K562 (cell line): ENCODE data around the gene VRK1. TPM values are rescaled to one million over a fixed set of nuclear protein-coding genes. Genes with fewer than 3 reads are reported as not detected.

Source experiments
- ATF7 ChIP-seq: fragments of 450-650 bp; IDR thresholded peaks from 2 replicates; pipeline ENCODE4 v1.7.1; 2014; ENCODE audit warnings: mild to moderate bottlenecking, moderate library complexity
- BACH1 ChIP-seq: fragments of 200-800 bp; sonication (Bioruptor generic); IDR thresholded peaks from 2 replicates; pipeline ENCODE4 v1.6.1; 2016; ENCODE audit warnings: missing genetic modification characterization, missing compliant biosample characterization
- CBX8 ChIP-seq: fragments of 200-600 bp; sonication (generic); IDR thresholded peaks from 2 replicates; pipeline ENCODE4 v1.6.1; 2012; ENCODE audit warnings: borderline replicate concordance, mixed run types, low read depth, mild to moderate bottlenecking, moderate library complexity, mixed read lengths, low read length, control low read depth, inconsistent platforms; ENCODE audit not compliant: poor library complexity, severe bottlenecking; ENCODE audit errors: extremely low read depth
- CREBBP ChIP-seq: IDR thresholded peaks from one replicate; pipeline ENCODE4 v1.6.1; 2012; ENCODE audit warnings: low read depth, mild to moderate bottlenecking, control low read depth, inconsistent platforms, low read length
- ETV1 ChIP-seq: fragments of 450-650 bp; conservative IDR thresholded peaks from 2 replicates; pipeline ENCODE4 v1.6.1; 2016; ENCODE audit warnings: missing genetic modification characterization, control low read depth, low read depth, missing compliant biosample characterization
- FOXP1 ChIP-seq: sonication (generic); formaldehyde crosslinking; IDR thresholded peaks from 2 replicates; pipeline ENCODE4 v1.8.0; 2022; ENCODE audit warnings: mild to moderate bottlenecking, missing genetic modification reagents
- HDAC2 ChIP-seq: fragments of 450-650 bp; IDR thresholded peaks from 2 replicates; pipeline ENCODE4 v1.6.1; 2016; ENCODE audit warnings: mild to moderate bottlenecking
- HNRNPK ChIP-seq: fragments of 200-400 bp; formaldehyde crosslinking; IDR thresholded peaks from one replicate; pipeline ENCODE4 v1.6.1; 2018; ENCODE audit warnings: mild to moderate bottlenecking, low read depth, low read length; ENCODE audit not compliant: poor library complexity, severe bottlenecking
- KDM5B ChIP-seq: fragments of 200-600 bp; sonication (generic); IDR thresholded peaks from 2 replicates; pipeline ENCODE4 v1.6.1; 2012; ENCODE audit warnings: low read depth, mild to moderate bottlenecking, moderate library complexity, low read length, control low read depth, inconsistent platforms; ENCODE audit not compliant: insufficient replicate concordance
- MBD2 ChIP-seq: sonication (generic); IDR thresholded peaks from 2 replicates; pipeline ENCODE4 v1.6.1; 2016; ENCODE audit warnings: low read depth, borderline replicate concordance
- MTA2 ChIP-seq: fragments of 450-650 bp; IDR thresholded peaks from 2 replicates; pipeline ENCODE4 v1.6.1; 2016; ENCODE audit warnings: low read depth
- MYBL2 ChIP-seq, 2 experiments: fragments of 450-650 bp in 1 of 2; sonication (generic) in 1 of 2; formaldehyde crosslinking in 1 of 2; IDR thresholded peaks; 2 replicates each; pipeline versions ENCODE4 v1.6.1 to v1.8.1; 2017 to 2022; ENCODE audit warnings: borderline replicate concordance in 1 of 2, inconsistent platforms in 1 of 2, low read depth in 1 of 2, mild to moderate bottlenecking in 1 of 2, missing genetic modification reagents in 1 of 2, moderate library complexity in 1 of 2
- NFATC3 ChIP-seq: fragments of 450-650 bp; IDR thresholded peaks from 2 replicates; pipeline ENCODE4 v1.6.1; 2017; ENCODE audit warnings: mild to moderate bottlenecking
- RBM22 ChIP-seq: fragments of 200-400 bp; formaldehyde crosslinking; IDR thresholded peaks from 2 replicates; pipeline ENCODE4 v1.6.1; 2018; ENCODE audit warnings: low read length, low read depth; ENCODE audit not compliant: poor library complexity, severe bottlenecking
- SRSF9 ChIP-seq: fragments of 200-400 bp; formaldehyde crosslinking; IDR thresholded peaks from 2 replicates; pipeline ENCODE4 v1.6.1; 2017; ENCODE audit warnings: low read depth, low read length, borderline replicate concordance
- TCF3 ChIP-seq: sonication (generic); formaldehyde crosslinking; IDR thresholded peaks from 2 replicates; pipeline ENCODE4 v1.4.0; 2020; ENCODE audit warnings: mild to moderate bottlenecking, missing genetic modification reagents
- ZNF12 ChIP-seq: sonication (generic); formaldehyde crosslinking; IDR thresholded peaks from 2 replicates; pipeline ENCODE4 v1.4.0; 2020; ENCODE audit warnings: mild to moderate bottlenecking, missing genetic modification reagents
- polyA plus RNA-seq, 8 experiments: library from polyadenylated mRNA; depleted of rRNA in 4 of 8; stranded (reverse) in 5 of 8; unstranded in 3 of 8; fragments of >200 nt; fragmentation: Nextera tagmentation in 2 of 8; fragmentation: Illumina TruSeq in 1 of 8; extraction: Ambion mirVana in 2 of 8; extraction: Trizol in 1 of 8; gene quantifications; 2 replicates each; pipeline versions ENCODE4 v1.2.1 to v1.2.3, GENCODE V29; 2011 to 2014; ENCODE audit warnings: inconsistent platforms in 1 of 8, missing spikeins in 1 of 8
- total RNA-seq, 7 experiments: library from RNA; depleted of rRNA in 6 of 7; stranded (reverse); fragments of >200 nt in 6 of 7; fragmentation: Illumina TruSeq in 2 of 7; extraction: Trizol in 2 of 7; gene quantifications; 2 replicates each; pipeline versions ENCODE4 v1.2.1 to v1.2.3, GENCODE V29; 2011 to 2021; ENCODE audit warnings: low replicate concordance in 1 of 7
- TF ChIP-seq, protein P1 (sequence below), 2 experiments: fragments of 250-450 bp in 1 of 2; fragments of 450-650 bp in 1 of 2; sonication (Bioruptor Pico) in 1 of 2; IDR thresholded peaks; 2 replicates each; pipeline versions ENCODE4 v1.6.1 to v1.8.0; 2016 to 2021; ENCODE audit warnings: mild to moderate bottlenecking in 2 of 2, moderate library complexity in 2 of 2, missing compliant biosample characterization in 1 of 2, missing genetic modification characterization in 1 of 2
- TF ChIP-seq, protein P2 (sequence below): fragments of 450-650 bp; IDR thresholded peaks from 2 replicates; pipeline ENCODE4 v1.6.1; 2016
- TF ChIP-seq, protein P3 (sequence below): fragments of 250-450 bp; sonication (Bioruptor Pico); IDR thresholded peaks from 2 replicates; pipeline ENCODE4 v1.5.0; 2021
- TF ChIP-seq, protein P4 (sequence below): IDR thresholded peaks from 3 replicates; pipeline ENCODE4 v1.6.1; 2011; ENCODE audit warnings: borderline replicate concordance, mild to moderate bottlenecking, moderate library complexity; ENCODE audit not compliant: insufficient read length; ENCODE audit errors: extremely low read depth
- TF ChIP-seq, protein P5 (sequence below): fragments of 450-650 bp; IDR thresholded peaks from 2 replicates; pipeline ENCODE4 v1.6.1; 2016; ENCODE audit warnings: low read depth, mild to moderate bottlenecking, moderate library complexity

Gene VRK1
- total and polyA plus RNA-seq, 9 of the 15 experiments (the other 6 are each of a cell fraction or from before 2014, with no cell fraction given): 83.6 to 177 (median 116) TPM

DNA sequence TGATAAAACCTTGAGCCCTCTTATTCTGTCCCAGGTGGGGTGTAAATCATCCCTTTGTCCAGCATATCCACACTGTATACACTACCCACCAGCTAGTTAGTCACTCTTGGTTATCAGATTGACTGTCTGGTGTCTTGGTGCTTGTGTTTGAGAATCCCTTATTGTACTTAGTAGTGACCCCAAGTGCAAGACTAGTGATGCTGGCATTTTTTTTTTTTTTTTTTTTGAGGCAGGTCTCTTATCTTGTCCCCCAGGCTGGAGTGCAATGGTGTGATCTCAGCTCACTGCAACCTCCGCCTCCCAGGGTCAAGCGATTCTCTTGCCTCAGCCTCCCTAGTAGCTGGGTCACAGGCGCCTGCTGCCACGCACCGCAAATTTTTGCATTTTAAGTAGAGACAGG is 5.8 kb downstream of the VRK1 start (continued):
- TF ChIP-seq TCF3 (CRISPR knock-in tag): peak; percentile 93
- TF ChIP-seq, protein P1, sequence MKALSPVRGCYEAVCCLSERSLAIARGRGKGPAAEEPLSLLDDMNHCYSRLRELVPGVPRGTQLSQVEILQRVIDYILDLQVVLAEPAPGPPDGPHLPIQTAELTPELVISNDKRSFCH (CRISPR knock-in tag; IDR thresholded peaks at IDR 0.05): no peak
- TF ChIP-seq, protein P1 (tag; IDR thresholded peaks at IDR 0.05): no peak
- TF ChIP-seq NFATC3: no peak
- no peak for TF ChIP-seq HNRNPK
- TF ChIP-seq RBM22: no peak
- TF ChIP-seq SRSF9: no peak
- TF ChIP-seq, protein P2, sequence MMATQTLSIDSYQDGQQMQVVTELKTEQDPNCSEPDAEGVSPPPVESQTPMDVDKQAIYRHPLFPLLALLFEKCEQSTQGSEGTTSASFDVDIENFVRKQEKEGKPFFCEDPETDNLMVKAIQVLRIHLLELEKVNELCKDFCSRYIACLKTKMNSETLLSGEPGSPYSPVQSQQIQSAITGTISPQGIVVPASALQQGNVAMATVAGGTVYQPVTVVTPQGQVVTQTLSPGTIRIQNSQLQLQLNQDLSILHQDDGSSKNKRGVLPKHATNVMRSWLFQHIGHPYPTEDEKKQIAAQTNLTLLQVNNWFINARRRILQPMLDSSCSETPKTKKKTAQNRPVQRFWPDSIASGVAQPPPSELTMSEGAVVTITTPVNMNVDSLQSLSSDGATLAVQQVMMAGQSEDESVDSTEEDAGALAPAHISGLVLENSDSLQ: peak; percentile 82
- no peak for TF ChIP-seq CREBBP
- TF ChIP-seq MYBL2 (IDR thresholded peaks at IDR 0.05; ENCODE audit: low read depth): no peak
- no peak for TF ChIP-seq MYBL2 (CRISPR knock-in tag; IDR thresholded peaks at IDR 0.05; ENCODE audit: borderline replicate concordance)
- TF ChIP-seq HDAC2: peak; percentile 89
- no peak for TF ChIP-seq BACH1 (tag)
- no peak for TF ChIP-seq KDM5B
- TF ChIP-seq, protein P3, sequence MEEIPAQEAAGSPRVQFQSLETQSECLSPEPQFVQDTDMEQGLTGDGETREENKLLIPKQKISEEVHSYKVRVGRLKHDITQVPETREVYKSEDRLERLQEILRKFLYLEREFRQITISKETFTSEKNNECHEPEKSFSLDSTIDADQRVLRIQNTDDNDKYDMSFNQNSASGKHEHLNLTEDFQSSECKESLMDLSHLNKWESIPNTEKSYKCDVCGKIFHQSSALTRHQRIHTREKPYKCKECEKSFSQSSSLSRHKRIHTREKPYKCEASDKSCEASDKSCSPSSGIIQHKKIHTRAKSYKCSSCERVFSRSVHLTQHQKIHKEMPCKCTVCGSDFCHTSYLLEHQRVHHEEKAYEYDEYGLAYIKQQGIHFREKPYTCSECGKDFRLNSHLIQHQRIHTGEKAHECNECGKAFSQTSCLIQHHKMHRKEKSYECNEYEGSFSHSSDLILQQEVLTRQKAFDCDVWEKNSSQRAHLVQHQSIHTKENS (CRISPR knock-in tag): no peak
- peak; percentile 81 for TF ChIP-seq ATF7
- TF ChIP-seq MTA2: peak; percentile 92
- no peak for TF ChIP-seq ZNF12 (CRISPR knock-in tag)
- TF ChIP-seq CBX8: no peak
- TF ChIP-seq, protein P4, sequence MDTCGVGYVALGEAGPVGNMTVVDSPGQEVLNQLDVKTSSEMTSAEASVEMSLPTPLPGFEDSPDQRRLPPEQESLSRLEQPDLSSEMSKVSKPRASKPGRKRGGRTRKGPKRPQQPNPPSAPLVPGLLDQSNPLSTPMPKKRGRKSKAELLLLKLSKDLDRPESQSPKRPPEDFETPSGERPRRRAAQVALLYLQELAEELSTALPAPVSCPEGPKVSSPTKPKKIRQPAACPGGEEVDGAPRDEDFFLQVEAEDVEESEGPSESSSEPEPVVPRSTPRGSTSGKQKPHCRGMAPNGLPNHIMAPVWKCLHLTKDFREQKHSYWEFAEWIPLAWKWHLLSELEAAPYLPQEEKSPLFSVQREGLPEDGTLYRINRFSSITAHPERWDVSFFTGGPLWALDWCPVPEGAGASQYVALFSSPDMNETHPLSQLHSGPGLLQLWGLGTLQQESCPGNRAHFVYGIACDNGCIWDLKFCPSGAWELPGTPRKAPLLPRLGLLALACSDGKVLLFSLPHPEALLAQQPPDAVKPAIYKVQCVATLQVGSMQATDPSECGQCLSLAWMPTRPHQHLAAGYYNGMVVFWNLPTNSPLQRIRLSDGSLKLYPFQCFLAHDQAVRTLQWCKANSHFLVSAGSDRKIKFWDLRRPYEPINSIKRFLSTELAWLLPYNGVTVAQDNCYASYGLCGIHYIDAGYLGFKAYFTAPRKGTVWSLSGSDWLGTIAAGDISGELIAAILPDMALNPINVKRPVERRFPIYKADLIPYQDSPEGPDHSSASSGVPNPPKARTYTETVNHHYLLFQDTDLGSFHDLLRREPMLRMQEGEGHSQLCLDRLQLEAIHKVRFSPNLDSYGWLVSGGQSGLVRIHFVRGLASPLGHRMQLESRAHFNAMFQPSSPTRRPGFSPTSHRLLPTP: no peak
- TF ChIP-seq ETV1 (tag): no peak
- 0 out of 2 replicates have a peak, but pooled peaks have one; percentile 23 for TF ChIP-seq MBD2
- TF ChIP-seq FOXP1: no peak
- TF ChIP-seq, protein P5, sequence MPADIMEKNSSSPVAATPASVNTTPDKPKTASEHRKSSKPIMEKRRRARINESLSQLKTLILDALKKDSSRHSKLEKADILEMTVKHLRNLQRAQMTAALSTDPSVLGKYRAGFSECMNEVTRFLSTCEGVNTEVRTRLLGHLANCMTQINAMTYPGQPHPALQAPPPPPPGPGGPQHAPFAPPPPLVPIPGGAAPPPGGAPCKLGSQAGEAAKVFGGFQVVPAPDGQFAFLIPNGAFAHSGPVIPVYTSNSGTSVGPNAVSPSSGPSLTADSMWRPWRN: no peak
